Measurements from ENCODE around the gene MYF6. TPM values are rescaled to one million over a fixed set of nuclear protein-coding genes. Genes with fewer than 3 reads are reported as not detected.

Gene MYF6
- total RNA-seq, 1 experiment from 2014 or later, result not detected

GRCh38 chr12:80707830-80708258 lies 410 bp downstream of the MYF6 start:
- POLR2A ChIA-PET (ENCODE audit: low non-redundant PET), result no interaction called here
- H3K27me3 ChIP-seq (replicated peaks; ENCODE audit: insufficient read depth, low read depth, low read length, poor library complexity), result no peaks in the 10 kb centered on the region
- CTCF ChIA-PET, result no interaction called here
- H3K27ac ChIP-seq (ENCODE audit: low read depth, low read length, poor library complexity, severe bottlenecking), result no peak overlapping the region
- BruUV-seq (replicated peaks), result no TSS peak
- intact Hi-C loops (cut with micrococcal nuclease; ENCODE audit: unreplicated experiment), result no loop called here
- TF ChIP-seq, protein P1, sequence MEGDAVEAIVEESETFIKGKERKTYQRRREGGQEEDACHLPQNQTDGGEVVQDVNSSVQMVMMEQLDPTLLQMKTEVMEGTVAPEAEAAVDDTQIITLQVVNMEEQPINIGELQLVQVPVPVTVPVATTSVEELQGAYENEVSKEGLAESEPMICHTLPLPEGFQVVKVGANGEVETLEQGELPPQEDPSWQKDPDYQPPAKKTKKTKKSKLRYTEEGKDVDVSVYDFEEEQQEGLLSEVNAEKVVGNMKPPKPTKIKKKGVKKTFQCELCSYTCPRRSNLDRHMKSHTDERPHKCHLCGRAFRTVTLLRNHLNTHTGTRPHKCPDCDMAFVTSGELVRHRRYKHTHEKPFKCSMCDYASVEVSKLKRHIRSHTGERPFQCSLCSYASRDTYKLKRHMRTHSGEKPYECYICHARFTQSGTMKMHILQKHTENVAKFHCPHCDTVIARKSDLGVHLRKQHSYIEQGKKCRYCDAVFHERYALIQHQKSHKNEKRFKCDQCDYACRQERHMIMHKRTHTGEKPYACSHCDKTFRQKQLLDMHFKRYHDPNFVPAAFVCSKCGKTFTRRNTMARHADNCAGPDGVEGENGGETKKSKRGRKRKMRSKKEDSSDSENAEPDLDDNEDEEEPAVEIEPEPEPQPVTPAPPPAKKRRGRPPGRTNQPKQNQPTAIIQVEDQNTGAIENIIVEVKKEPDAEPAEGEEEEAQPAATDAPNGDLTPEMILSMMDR (conservative IDR thresholded peaks at IDR 0.05; ENCODE audit: low read depth, low read length), result no peak
- TF ChIP-seq EZH2 (IDR thresholded peaks at IDR 0.05; ENCODE audit: borderline replicate concordance, low read depth, low read length, poor library complexity, severe bottlenecking), result no peak
- no peaks in the 10 kb centered on the region for H3K4me1 ChIP-seq (ENCODE audit: insufficient read depth, low read length, poor library complexity, severe bottlenecking)
- DNase-seq (ENCODE audit: low spot score), result no peak
- no peaks in the 10 kb centered on the region for H3K9me3 ChIP-seq (ENCODE audit: low read depth, low read length, poor library complexity, severe bottlenecking)
- no peaks in the 10 kb centered on the region for H3K36me3 ChIP-seq (ENCODE audit: insufficient read depth, low read length, poor library complexity, severe bottlenecking)
- H3K4me3 ChIP-seq (ENCODE audit: low read depth, low read length, poor library complexity, severe bottlenecking), result no peak overlapping the region

DNA sequence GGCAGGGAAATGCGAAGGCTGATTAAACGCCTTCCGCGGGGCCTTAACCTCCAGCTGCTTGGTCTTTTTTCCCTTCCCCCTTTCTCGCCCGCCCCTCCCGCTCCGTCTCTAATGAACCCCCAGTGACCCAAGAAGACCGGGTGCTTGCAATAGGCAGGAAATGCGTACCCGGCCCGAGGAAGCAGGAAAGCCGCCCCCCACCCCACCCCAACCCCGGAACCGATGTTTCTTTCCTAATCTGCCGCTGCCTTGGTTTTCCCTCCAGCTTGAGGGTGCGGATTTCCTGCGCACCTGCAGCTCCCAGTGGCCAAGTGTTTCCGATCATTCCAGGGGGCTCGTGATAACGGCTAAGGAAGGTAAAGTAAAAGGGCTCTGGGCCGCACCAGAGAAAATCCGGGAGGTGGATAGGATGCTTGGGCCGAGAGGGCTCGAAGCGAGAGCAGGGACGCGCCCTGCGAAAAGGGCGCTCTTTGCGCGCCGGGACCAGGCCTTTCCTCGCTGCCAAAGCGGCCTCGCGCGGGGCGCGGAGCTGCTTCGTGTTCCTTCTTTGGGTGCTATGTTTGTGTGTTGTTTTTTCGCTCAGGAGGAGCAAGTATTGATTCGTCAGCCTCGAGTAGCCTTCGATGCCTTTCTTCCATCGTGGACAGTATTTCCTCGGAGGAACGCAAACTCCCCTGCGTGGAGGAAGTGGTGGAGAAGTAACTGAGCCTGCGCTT lies 983 bp downstream of the MYF6 start:
- POLR2A ChIA-PET (ENCODE audit: low non-redundant PET), result no interaction called here
- BruUV-seq (replicated peaks), result no TSS peak
- H3K9me3 ChIP-seq (ENCODE audit: low read depth, low read length, poor library complexity, severe bottlenecking), result no peaks in the 10 kb centered on the region
- H3K4me1 ChIP-seq (ENCODE audit: insufficient read depth, low read length, poor library complexity, severe bottlenecking), result no peaks in the 10 kb centered on the region
- no peaks in the 10 kb centered on the region for H3K36me3 ChIP-seq (ENCODE audit: insufficient read depth, low read length, poor library complexity, severe bottlenecking)
- no peak overlapping the region for H3K27ac ChIP-seq (ENCODE audit: low read depth, low read length, poor library complexity, severe bottlenecking)
- H3K27me3 ChIP-seq (replicated peaks; ENCODE audit: insufficient read depth, low read depth, low read length, poor library complexity), result no peaks in the 10 kb centered on the region
- DNase-seq (ENCODE audit: low spot score), result no peak
- CTCF ChIA-PET, result no interaction called here
- intact Hi-C loops (cut with micrococcal nuclease; ENCODE audit: unreplicated experiment), result no loop called here
- TF ChIP-seq EZH2 (IDR thresholded peaks at IDR 0.05; ENCODE audit: borderline replicate concordance, low read depth, low read length, poor library complexity, severe bottlenecking), result no peak
- TF ChIP-seq, protein P1 (conservative IDR thresholded peaks at IDR 0.05; ENCODE audit: low read depth, low read length), result no peak
- H3K4me3 ChIP-seq (ENCODE audit: low read depth, low read length, poor library complexity, severe bottlenecking), result no peak overlapping the region

DNA sequence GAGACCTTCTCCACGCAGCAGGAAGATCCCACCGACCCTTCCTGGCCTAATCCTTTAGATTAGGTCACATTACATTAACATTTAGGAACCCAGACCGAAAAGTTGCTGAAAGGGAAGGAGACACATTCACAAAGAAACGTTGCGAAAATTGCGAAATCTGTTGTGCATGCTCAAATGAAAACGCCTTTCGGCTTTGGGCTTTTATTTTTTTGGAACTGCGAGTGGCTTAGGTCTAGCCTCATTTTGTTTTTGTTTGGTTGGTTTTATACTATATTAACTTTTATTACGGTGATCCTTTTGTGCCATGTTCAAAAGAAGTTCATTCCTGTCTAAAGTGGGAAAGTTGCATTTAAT lies 1.5 kb downstream of the MYF6 start:
- BruUV-seq (replicated peaks), result no TSS peak

More for the DNA sequence above, 1.5 kb downstream of the MYF6 start:
- POLR2A ChIA-PET (ENCODE audit: low non-redundant PET), result no interaction called here
- DNase-seq (ENCODE audit: low spot score), result no peak
- Histone ChIP-seq H3K4me3 (ENCODE audit: low read depth, low read length, poor library complexity, severe bottlenecking) (no peak overlapping the region), H3K27me3 (replicated peaks; ENCODE audit: insufficient read depth, low read depth, low read length, poor library complexity) (no peaks in the 10 kb centered on the region), H3K36me3 (ENCODE audit: insufficient read depth, low read length, poor library complexity, severe bottlenecking) (no peaks in the 10 kb centered on the region), H3K27ac (ENCODE audit: low read depth, low read length, poor library complexity, severe bottlenecking) (no peak overlapping the region), H3K4me1 (ENCODE audit: insufficient read depth, low read length, poor library complexity, severe bottlenecking) (no peaks in the 10 kb centered on the region), H3K9me3 (ENCODE audit: low read depth, low read length, poor library complexity, severe bottlenecking) (no peaks in the 10 kb centered on the region)
- intact Hi-C loops (cut with micrococcal nuclease; ENCODE audit: unreplicated experiment), result no loop called here
- CTCF ChIA-PET, result no interaction called here
- TF ChIP-seq EZH2 (IDR thresholded peaks at IDR 0.05; ENCODE audit: borderline replicate concordance, low read depth, low read length, poor library complexity, severe bottlenecking), result no peak
- TF ChIP-seq, protein P1 (conservative IDR thresholded peaks at IDR 0.05; ENCODE audit: low read depth, low read length), result no peak

Data from A673 (cell line).